H1 (cell line): ENCODE results near the gene SLC22A8. TPM values are rescaled to one million over a fixed set of nuclear protein-coding genes. Genes with fewer than 3 reads are reported as not detected.

Experiments
- CTCF ChIA-PET: fragments of 300-600 bp; sonication (Branson Sonifier 250); formaldehyde crosslinking; loops from one replicate; lab custom pipeline; 2021; ENCODE audit not compliant: partially characterized antibody; lab: Charles Lee
- POLR2A ChIA-PET: fragments of 300-600 bp; sonication (Branson Sonifier 250); formaldehyde crosslinking; loops from one replicate; lab custom pipeline; 2021; ENCODE audit warnings: inconsistent platforms; ENCODE audit not compliant: partially characterized antibody; lab: Charles Lee
- DNase-seq, 2 experiments: peaks; one replicate each; pipeline versions ENCODE4 v3.0.0 to v3.0.0-alpha.2; 2010 to 2022; ENCODE audit warnings: low spot score in 2 of 2, low read depth in 1 of 2, mixed read lengths in 1 of 2
- FAIRE-seq: peaks from 2 replicates; lab custom pipeline; 2011; peaks lifted over from hg19 to GRCh38; lab: Jason Lieb, UNC
- H2AFZ ChIP-seq: 2 replicates; pipeline ENCODE4 v1.8.1; 2012; ENCODE audit warnings: low read length, inconsistent platforms
- H2AK5ac ChIP-seq: 2 replicates; pipeline ENCODE4 v1.6.1; 2013; ENCODE audit warnings: low read depth, low read length
- H2BK120ac ChIP-seq: replicated peaks from 2 replicates; pipeline ENCODE3; 2013; ENCODE audit warnings: low read depth, low read length, inconsistent platforms
- H2BK12ac ChIP-seq: 2 replicates; pipeline ENCODE4 v1.6.1; 2013; ENCODE audit warnings: low read depth, low read length
- H2BK15ac ChIP-seq: 2 replicates; pipeline ENCODE4 v1.6.1; 2013; ENCODE audit warnings: low read length
- H2BK20ac ChIP-seq: 2 replicates; pipeline ENCODE4 v1.6.1; 2013; ENCODE audit warnings: low read length
- H2BK5ac ChIP-seq: 2 replicates; pipeline ENCODE4 v1.6.1; 2013; ENCODE audit warnings: low read depth, low read length
- H3K14ac ChIP-seq: 2 replicates; pipeline ENCODE4 v1.6.1; 2013; ENCODE audit warnings: inconsistent platforms; ENCODE audit not compliant: insufficient read length
- H3K18ac ChIP-seq: 2 replicates; pipeline ENCODE4 v1.6.1; 2013; ENCODE audit warnings: low read length; ENCODE audit errors: extremely low read depth
- H3K23ac ChIP-seq: 2 replicates; pipeline ENCODE4 v1.6.1; 2013; ENCODE audit warnings: inconsistent platforms; ENCODE audit not compliant: insufficient read length
- H3K23me2 ChIP-seq: 2 replicates; pipeline ENCODE4 v1.6.1; 2013; ENCODE audit warnings: low read depth, low read length
- H3K27ac ChIP-seq: 2 replicates; pipeline ENCODE4 v1.6.1; 2011; ENCODE audit warnings: low read depth, low read length, inconsistent platforms
- H3K27me3 ChIP-seq, 4 experiments: replicated peaks in 1 of 4; 1 replicate in 1 of 4; 2 replicates in 3 of 4; pipeline versions ENCODE4 v1.6.1 to v1.8.1; 2011 to 2013; ENCODE audit warnings: low read length in 3 of 4, mild to moderate bottlenecking in 3 of 4, inconsistent platforms in 2 of 4, mixed read lengths in 2 of 4, moderate library complexity in 1 of 4; ENCODE audit not compliant: control insufficient read depth in 3 of 4, insufficient read depth in 3 of 4; ENCODE audit errors: extremely low read depth in 1 of 4
- H3K36me3 ChIP-seq, 4 experiments: 2 replicates each; pipeline versions ENCODE4 v1.6.1 to v1.8.1; 2011 to 2013; ENCODE audit warnings: mild to moderate bottlenecking in 4 of 4, low read length in 3 of 4, moderate library complexity in 2 of 4, control low read depth in 1 of 4, inconsistent platforms in 1 of 4; ENCODE audit not compliant: insufficient read depth in 4 of 4, control insufficient read depth in 2 of 4
- H3K4ac ChIP-seq: replicated peaks from 2 replicates; pipeline ENCODE3; 2013; ENCODE audit warnings: low read length, low read depth, mixed read lengths, inconsistent platforms; ENCODE audit not compliant: insufficient read length
- H3K4me1 ChIP-seq, 4 experiments: replicated peaks in 1 of 4; 1 replicate in 1 of 4; 2 replicates in 3 of 4; pipeline versions ENCODE4 v1.6.1 to v1.8.1; 2011 to 2013; ENCODE audit warnings: low read length in 3 of 4, inconsistent platforms in 2 of 4, mixed read lengths in 1 of 4; ENCODE audit not compliant: insufficient read depth in 4 of 4, control insufficient read depth in 3 of 4
- H3K4me2 ChIP-seq, 2 experiments: 2 replicates each; pipeline versions ENCODE4 v1.6.1 to v1.8.1; 2011 to 2013; ENCODE audit warnings: low read depth in 2 of 2, low read length in 2 of 2, control low read depth in 1 of 2, inconsistent platforms in 1 of 2, mild to moderate bottlenecking in 1 of 2; ENCODE audit not compliant: insufficient read depth in 1 of 2
- H3K4me3 ChIP-seq, 4 experiments: fragments of 200-600, 300-600 bp in 1 of 4; sonication (generic), shearing (Covaris generic), sonication (Bioruptor Twin) in 1 of 4; 2 replicates each; pipeline versions ENCODE4 v1.5.1 to v1.8.1; 2011 to 2016; ENCODE audit warnings: low read length in 4 of 4, low read depth in 3 of 4, control low read depth in 2 of 4, inconsistent platforms in 2 of 4, mild to moderate bottlenecking in 2 of 4, mixed read lengths in 1 of 4, moderate library complexity in 1 of 4; ENCODE audit not compliant: insufficient read depth in 2 of 4; ENCODE audit errors: extremely low read depth in 1 of 4
- H3K56ac ChIP-seq: replicated peaks from 2 replicates; pipeline ENCODE3; 2013; ENCODE audit warnings: low read depth, mild to moderate bottlenecking, mixed read lengths, low read length, inconsistent platforms; ENCODE audit not compliant: insufficient read length
- H3K79me1 ChIP-seq: 2 replicates; pipeline ENCODE4 v1.6.1; 2013; ENCODE audit warnings: low read depth, low read length, control low read depth
- H3K79me2 ChIP-seq, 2 experiments: 2 replicates each; pipeline versions ENCODE4 v1.6.1 to v1.8.1; 2012 to 2013; ENCODE audit warnings: low read length in 2 of 2, mild to moderate bottlenecking in 2 of 2, inconsistent platforms in 1 of 2; ENCODE audit not compliant: insufficient read depth in 2 of 2, control insufficient read depth in 1 of 2
- H3K9ac ChIP-seq, 4 experiments: replicated peaks in 1 of 4; 1 replicate in 1 of 4; 2 replicates in 3 of 4; pipeline versions ENCODE4 v1.6.1 to v1.8.1; 2011 to 2013; ENCODE audit warnings: low read depth in 3 of 4, low read length in 3 of 4, control low read depth in 2 of 4, mild to moderate bottlenecking in 2 of 4, moderate library complexity in 2 of 4, inconsistent platforms in 1 of 4; ENCODE audit errors: extremely low read depth in 1 of 4
- H3K9me3 ChIP-seq, 2 experiments: 2 replicates each; pipeline versions ENCODE4 v1.6.1 to v1.8.1; 2012 to 2013; ENCODE audit warnings: mild to moderate bottlenecking in 2 of 2, moderate library complexity in 2 of 2, control low read depth in 1 of 2, inconsistent platforms in 1 of 2, low read depth in 1 of 2, low read length in 1 of 2, mixed read lengths in 1 of 2; ENCODE audit not compliant: insufficient read depth in 2 of 2
- H4K20me1 ChIP-seq, 2 experiments: replicated peaks in 1 of 2; 2 replicates each; pipeline versions ENCODE3 to v1.8.1; 2011 to 2013; ENCODE audit warnings: inconsistent platforms in 2 of 2, low read length in 2 of 2, mild to moderate bottlenecking in 1 of 2; ENCODE audit not compliant: insufficient read depth in 2 of 2, control insufficient read depth in 1 of 2
- H4K5ac ChIP-seq: 2 replicates; pipeline ENCODE4 v1.6.1; 2013; ENCODE audit warnings: low read length, low read depth, mixed read lengths, inconsistent platforms; ENCODE audit not compliant: insufficient read length
- H4K8ac ChIP-seq: 2 replicates; pipeline ENCODE4 v1.8.0; 2013; ENCODE audit warnings: mild to moderate bottlenecking, moderate library complexity, low read length, inconsistent platforms; ENCODE audit not compliant: insufficient read depth; ENCODE audit errors: extremely low read depth
- H4K91ac ChIP-seq: replicated peaks from 2 replicates; pipeline ENCODE3; 2013; ENCODE audit warnings: low read length, mixed read lengths, inconsistent platforms; ENCODE audit not compliant: insufficient read length
- GTF2F1 ChIP-seq: IDR thresholded peaks from 2 replicates; pipeline ENCODE4 v1.6.1; 2012; ENCODE audit warnings: low read depth, low read length, improper control_type of control experiment, borderline replicate concordance
- SAP30 ChIP-seq: fragments of 300-600 bp; sonication (generic); IDR thresholded peaks from 2 replicates; pipeline ENCODE4 v1.7.1; 2012; ENCODE audit warnings: low read length, moderate library complexity, mild to moderate bottlenecking, inconsistent platforms; ENCODE audit not compliant: insufficient read depth, insufficient replicate concordance
- SIRT6 ChIP-seq: IDR thresholded peaks from one replicate; pipeline ENCODE4 v1.7.1; 2012; ENCODE audit warnings: low read length, inconsistent platforms
- TEAD4 ChIP-seq: IDR thresholded peaks from 2 replicates; pipeline ENCODE4 v1.6.1; 2012; ENCODE audit warnings: low read depth, low read length, inconsistent platforms, mixed read lengths
- WGBS, 2 experiments: shearing (Covaris generic) in 1 of 2; methylation state at CpG; one replicate each; pipeline versions ENCODE4 v1.1.6 to v1.1.7; 2013 to 2015; ENCODE audit warnings: low lambda C conversion rate in 2 of 2, mixed read lengths in 2 of 2, inconsistent platforms in 1 of 2, low coverage in 1 of 2, missing lambda C conversion rate in 1 of 2; ENCODE audit not compliant: insufficient replicate concordance in 2 of 2, insufficient coverage in 1 of 2, insufficient read length in 1 of 2; ENCODE audit errors: extremely low coverage in 1 of 2, missing lambda C conversion rate in 1 of 2; 5-methylcytosine and 5-hydroxymethylcytosine counted together
- long read RNA-seq, 2 experiments: library from RNA in 1 of 2; library from capped mRNA in 1 of 2; stranded (forward); transcript quantifications; one replicate each; pipeline ENCODE4 v2.0.0, GENCODE V29; 2021; ENCODE audit warnings: inconsistent platforms in 1 of 2
- polyA minus RNA-seq, 3 experiments: library from RNA; depleted of rRNA, polyadenylated mRNA; stranded (reverse); fragments of >200 nt; gene quantifications; 1 replicate in 2 of 3; 2 replicates in 1 of 3; pipeline ENCODE4 v1.2.3, GENCODE V29; 2011
- polyA plus RNA-seq, 7 experiments: library from polyadenylated mRNA; depleted of rRNA in 3 of 7; stranded (reverse) in 5 of 7; unstranded in 2 of 7; fragments of >200 nt in 5 of 7; fragments of 200-250 nt in 2 of 7; gene quantifications; 1 replicate in 5 of 7; 2 replicates in 1 of 7; 4 replicates in 1 of 7; pipeline versions ENCODE4 v1.2.1 to v1.2.3, GENCODE V29; 2011 to 2013; ENCODE audit warnings: missing spikeins in 2 of 7, mixed read lengths in 2 of 7
- total RNA-seq: library from RNA; stranded (reverse); fragmentation: NEBNext Ultra II Directional; extraction: Animal tissue kit (Norgen Biotek cat#: 25700); gene quantifications from 2 replicates; pipeline ENCODE4 v1.2.1, GENCODE V29; 2021

SLC22A8 gene
- total RNA-seq (not detected in 2 replicates), polyA plus RNA-seq (2011; rRNA removed) (not detected in 2 replicates), polyA minus RNA-seq (2011; rRNA and poly(A)+ RNA removed) (not detected in 2 replicates)
- polyA plus RNA-seq (2011; cell fraction: cytosol; rRNA removed) = not detected
- polyA plus RNA-seq (2011; cell fraction: nucleus; rRNA removed) = not detected
- polyA plus RNA-seq (2012, experiment 1 of 2) = not detected in 4 replicates
- not detected for polyA plus RNA-seq (2012, experiment 2 of 2)
- polyA plus RNA-seq (2013, experiment 1 of 2) = not detected
- not detected for polyA plus RNA-seq (2013, experiment 2 of 2)
- not detected for polyA minus RNA-seq (2011; cell fraction: cytosol; rRNA and poly(A)+ RNA removed)
- polyA minus RNA-seq (2011; cell fraction: nucleus; rRNA and poly(A)+ RNA removed) = not detected
- long read RNA-seq, experiment 1 = 0 reads
- long read RNA-seq, experiment 2 = 0 reads

- no peaks in the 10 kb centered on the region for H4K20me1 ChIP-seq
- WGBS, 2 experiments = 74% methylated on average over 18 of the region's 18 CpGs; no CpG with 5 or more reads in 1 of the 2 experiments
- FAIRE-seq = no peak
- no peak within 1 kb of the TSS for H3K23ac ChIP-seq
- no peak within 1 kb of the TSS for H3K56ac ChIP-seq
- no peak for DNase-seq
- 0 out of 2 replicates have a peak within 1 kb of the TSS, but pooled peaks have one; percentile 1 for H3K18ac ChIP-seq
- H3K9me3 ChIP-seq = no peaks in the 10 kb centered on the region
- no peak within 1 kb of the TSS for H3K27ac ChIP-seq
- H2BK20ac ChIP-seq = peak within 1 kb of the TSS; percentile 86
- H3K4me3 ChIP-seq = no peak within 1 kb of the TSS
- ChIA-PET CTCF (interaction anchor here (0.5 to 10.2 kb wide), 12 partner anchors 8 to 123 kb away, joined by 3 to 90 read pairs (median 3); no protein-coding TSS in a partner anchor), POLR2A (interaction anchor here (1.2 to 1.5 kb wide), 4 partner anchors 8 to 174 kb away, joined by 4 to 5 read pairs (median 4); no protein-coding TSS in a partner anchor)
- peak within 1 kb of the TSS; percentile 57; the same call in 1 of the 2 replicates for H2AK5ac ChIP-seq
- no peak within 1 kb of the TSS for H3K14ac ChIP-seq
- H3K4me1 ChIP-seq = peaks cover 0 to 12% (median 8%) of the 10 kb centered on the region in 4 experiments; a peak in 5 of 7 replicates
- H3K27me3 ChIP-seq = no peaks in the 10 kb centered on the region
- no peaks in the 10 kb centered on the region for H3K36me3 ChIP-seq
- H4K91ac ChIP-seq = peak within 1 kb of the TSS; percentile 4
- H2BK120ac ChIP-seq = no peak within 1 kb of the TSS
- no peak within 1 kb of the TSS for H3K4ac ChIP-seq
- H4K8ac ChIP-seq = peak within 1 kb of the TSS; percentile 54
- no peak within 1 kb of the TSS for H3K4me2 ChIP-seq
- peak within 1 kb of the TSS; percentile 65; the same call in 1 of the 2 replicates for H2BK12ac ChIP-seq
- no peaks in the 10 kb centered on the region; the same call in 1 of the 2 replicates for H3K79me1 ChIP-seq
- no peaks in the 10 kb centered on the region for H3K79me2 ChIP-seq
- H4K5ac ChIP-seq = no peak within 1 kb of the TSS
- peak within 1 kb of the TSS; percentile 40; the same call in 1 of the 2 replicates for H2BK5ac ChIP-seq
- H2BK15ac ChIP-seq = peak within 1 kb of the TSS; percentile 92
- H3K23me2 ChIP-seq = no peaks in the 10 kb centered on the region
- peak within 1 kb of the TSS; percentile 7; the same call in 1 of the 2 replicates for H2AFZ ChIP-seq
- no peak for TF ChIP-seq SIRT6
- peak; percentile 64 for TF ChIP-seq TEAD4
- no peak for TF ChIP-seq GTF2F1
- no peak for TF ChIP-seq SAP30
- no peak within 1 kb of the TSS for H3K9ac ChIP-seq
Measured at GRCh38 chr11:63015521-63016215, at the start of gene SLC22A8. SLC22A8 (minus strand) TSS chr11:63015841; CDS start chr11:63014958, 883 bp downstream.
